Measurements from ENCODE around the gene TEPSIN.

Gene TEPSIN

DNA sequence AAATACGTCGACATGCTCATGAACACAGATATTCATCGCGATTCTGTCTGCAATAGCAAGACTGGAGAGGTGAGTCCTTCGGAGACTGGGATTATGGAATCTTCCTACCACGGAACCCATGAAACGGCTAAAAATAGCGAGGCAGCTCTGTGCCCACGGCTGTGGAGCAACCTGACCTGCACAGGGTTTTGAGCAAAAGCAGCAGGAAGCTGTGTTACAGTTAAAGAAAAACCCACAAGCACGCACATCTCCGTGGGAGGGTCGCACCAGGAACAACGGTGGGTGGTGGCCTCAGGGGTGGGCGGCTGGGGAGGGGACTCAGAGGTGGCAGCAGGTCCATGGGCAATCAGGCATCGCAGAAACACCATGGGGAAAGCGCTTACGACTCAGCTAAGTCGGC is 31.4 kb upstream of the TEPSIN start:
- DNase-seq, result no peak

DNA sequence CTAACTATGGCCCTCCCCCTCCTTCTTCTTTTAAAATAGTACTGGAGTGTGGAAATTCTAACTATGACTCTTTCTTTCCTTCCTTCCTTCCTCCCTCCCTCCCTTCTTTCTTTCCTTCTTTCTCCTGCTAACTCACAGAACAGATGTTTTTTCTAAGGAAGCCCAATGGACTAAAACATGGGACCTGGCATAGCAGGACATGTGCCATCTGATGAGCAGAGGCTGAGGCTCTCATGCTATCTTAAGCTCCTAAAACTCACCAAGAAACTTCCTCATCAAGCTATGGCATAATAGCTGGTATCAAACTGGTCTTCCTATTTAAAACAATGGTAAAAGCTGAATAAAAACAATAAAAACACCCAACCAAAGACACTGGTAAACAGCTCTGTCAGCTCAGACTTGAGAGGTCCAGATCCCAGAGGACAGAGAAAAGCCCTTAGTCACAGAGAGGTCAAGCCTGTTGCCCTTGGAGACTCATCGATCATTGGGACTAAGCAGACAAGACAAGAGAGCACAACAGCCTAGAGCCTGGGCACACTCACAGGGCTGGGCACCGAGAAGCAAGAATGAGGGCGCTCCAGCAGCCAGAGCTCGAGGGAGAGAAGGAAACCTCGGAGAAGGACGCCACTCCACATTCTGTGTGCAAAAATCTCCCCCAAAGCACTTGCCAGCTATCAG is 28.7 kb upstream of the TEPSIN start:
- no peak for DNase-seq
- Histone ChIP-seq H3K27ac (ENCODE audit: low read length) (no peak overlapping the region), H3K27me3 (replicated peaks; ENCODE audit: insufficient read depth, low read length) (no peaks in the 10 kb centered on the region), H2AFZ (ENCODE audit: low read length) (no peak overlapping the region), H3K9me2 (replicated peaks; ENCODE audit: insufficient read depth, low read length) (no peaks in the 10 kb centered on the region), H3K79me2 (ENCODE audit: low read length) (no peaks in the 10 kb centered on the region), H3K9ac (ENCODE audit: low read length) (no peak overlapping the region), H3F3A (ENCODE audit: insufficient read depth, low read length) (no peaks in the 10 kb centered on the region), H3K4me1 (ENCODE audit: low read length) (no peaks in the 10 kb centered on the region), H3K4me3 (ENCODE audit: low read length) (no peak overlapping the region), H3K4me2 (ENCODE audit: low read depth, low read length) (no peak overlapping the region), H3K9me3 (replicated peaks; ENCODE audit: insufficient read depth, low read length) (no peaks in the 10 kb centered on the region), H3K36me3 (replicated peaks; ENCODE audit: insufficient read depth, low read length) (no peaks in the 10 kb centered on the region), H4K20me1 (ENCODE audit: insufficient read depth, low read length) (no peaks in the 10 kb centered on the region)
- TF ChIP-seq EZH2 (optimal IDR thresholded peaks at IDR 0.05; ENCODE audit: low read depth, low read length), result no peak
- no peak for TF ChIP-seq CTCF (IDR thresholded peaks at IDR 0.05; ENCODE audit: low read length)

More for the DNA sequence above, 31.4 kb upstream of the TEPSIN start:
- Histone ChIP-seq H3F3A (ENCODE audit: insufficient read depth, low read length) (no peaks in the 10 kb centered on the region), H3K4me1 (ENCODE audit: low read length) (no peaks in the 10 kb centered on the region), H3K4me2 (ENCODE audit: low read depth, low read length) (no peak overlapping the region), H3K4me3 (ENCODE audit: low read length) (no peak overlapping the region), H3K36me3 (replicated peaks; ENCODE audit: insufficient read depth, low read length) (no peaks in the 10 kb centered on the region), H3K9me3 (replicated peaks; ENCODE audit: insufficient read depth, low read length) (no peaks in the 10 kb centered on the region), H3K27me3 (replicated peaks; ENCODE audit: insufficient read depth, low read length) (no peaks in the 10 kb centered on the region), H4K20me1 (ENCODE audit: insufficient read depth, low read length) (no peaks in the 10 kb centered on the region), H3K27ac (ENCODE audit: low read length) (no peak overlapping the region), H3K9me2 (replicated peaks; ENCODE audit: insufficient read depth, low read length) (no peaks in the 10 kb centered on the region), H3K9ac (ENCODE audit: low read length) (no peak overlapping the region), H2AFZ (ENCODE audit: low read length) (no peak overlapping the region), H3K79me2 (ENCODE audit: low read length) (no peaks in the 10 kb centered on the region)
- TF ChIP-seq EZH2 (optimal IDR thresholded peaks at IDR 0.05; ENCODE audit: low read depth, low read length), result no peak
- no peak for TF ChIP-seq CTCF (IDR thresholded peaks at IDR 0.05; ENCODE audit: low read length)
- TF ChIP-seq EZH2phosphoT487 (IDR thresholded peaks at IDR 0.05; ENCODE audit: low read length), result no peak

- Histone ChIP-seq H3K4me2 (ENCODE audit: low read depth, low read length) (no peak overlapping the region), H3K27me3 (replicated peaks; ENCODE audit: insufficient read depth, low read length) (no peaks in the 10 kb centered on the region), H4K20me1 (ENCODE audit: insufficient read depth, low read length) (no peaks in the 10 kb centered on the region)
Measured at GRCh38 chr17:81265576-81265975, 26.7 kb upstream of the TEPSIN start.

More at GRCh38 chr17:81265576-81265975, 26.7 kb upstream of the TEPSIN start:
- Histone ChIP-seq H3K9me2 (replicated peaks; ENCODE audit: insufficient read depth, low read length) (no peaks in the 10 kb centered on the region), H3K79me2 (ENCODE audit: low read length) (no peaks in the 10 kb centered on the region), H3F3A (ENCODE audit: insufficient read depth, low read length) (no peaks in the 10 kb centered on the region), H2AFZ (ENCODE audit: low read length) (no peak overlapping the region), H3K27ac (ENCODE audit: low read length) (no peak overlapping the region), H3K9ac (ENCODE audit: low read length) (no peak overlapping the region), H3K4me3 (ENCODE audit: low read length) (no peak overlapping the region), H3K36me3 (replicated peaks; ENCODE audit: insufficient read depth, low read length) (no peaks in the 10 kb centered on the region), H3K9me3 (replicated peaks; ENCODE audit: insufficient read depth, low read length) (no peaks in the 10 kb centered on the region), H3K4me1 (ENCODE audit: low read length) (no peaks in the 10 kb centered on the region)
- no peak for TF ChIP-seq CTCF (IDR thresholded peaks at IDR 0.05; ENCODE audit: low read length)
- TF ChIP-seq EZH2phosphoT487 (IDR thresholded peaks at IDR 0.05; ENCODE audit: low read length), result no peak
- no peak for TF ChIP-seq EZH2 (optimal IDR thresholded peaks at IDR 0.05; ENCODE audit: low read depth, low read length)
- DNase-seq, result no peak
